Loucy (cell line): ENCODE results near the gene CDH24.

ENCODE experiments used
- H2AFZ ChIP-seq: fragments of 200-600 bp; sonication (generic); 2 replicates; pipeline ENCODE4 v1.6.0; 2016; ENCODE audit warnings: antibody characterized with exemption, mild to moderate bottlenecking, low read length, moderate library complexity
- H3F3A ChIP-seq: fragments of 200-600 bp; 2 replicates; pipeline ENCODE4 v1.6.0; 2016; ENCODE audit warnings: antibody characterized with exemption, low read depth, mild to moderate bottlenecking
- H3K27me3 ChIP-seq: fragments of 200-600 bp; sonication (generic); 2 replicates; pipeline ENCODE4 v1.6.1; 2014; ENCODE audit warnings: low read length, mild to moderate bottlenecking; ENCODE audit not compliant: insufficient read depth, poor library complexity, severe bottlenecking
- H3K36me3 ChIP-seq: fragments of 200-600 bp; sonication (generic); 2 replicates; pipeline ENCODE4 v1.6.1; 2016; ENCODE audit warnings: low read length; ENCODE audit not compliant: insufficient read depth
- H3K4me1 ChIP-seq: fragments of 200-600 bp; sonication (generic); 2 replicates; pipeline ENCODE4 v1.5.1; 2014; ENCODE audit warnings: low read length, mild to moderate bottlenecking; ENCODE audit not compliant: insufficient read depth, poor library complexity, severe bottlenecking
- H3K4me2 ChIP-seq: fragments of 200-600 bp; sonication (generic); 2 replicates; pipeline ENCODE4 v1.6.0; 2014; ENCODE audit warnings: antibody characterized with exemption, low read length, low read depth, mild to moderate bottlenecking; ENCODE audit not compliant: poor library complexity, severe bottlenecking
- H3K4me3 ChIP-seq: fragments of 200-600 bp; sonication (generic); 2 replicates; pipeline ENCODE4 v1.5.1; 2014; ENCODE audit warnings: low read length, mild to moderate bottlenecking, mixed read lengths; ENCODE audit not compliant: poor library complexity, severe bottlenecking
- H3K79me2 ChIP-seq: fragments of 200-600 bp; sonication (generic); 2 replicates; pipeline ENCODE4 v1.6.1; 2014; ENCODE audit warnings: low read length; ENCODE audit not compliant: insufficient read depth
- H3K9ac ChIP-seq: fragments of 200-600 bp; sonication (generic); 2 replicates; pipeline ENCODE4 v1.6.0; 2014; ENCODE audit warnings: mild to moderate bottlenecking, low read depth, low read length, moderate library complexity; ENCODE audit not compliant: poor library complexity, severe bottlenecking
- H3K9me2 ChIP-seq: fragments of 200-600 bp; sonication (generic); replicated peaks from 2 replicates; pipeline ENCODE4 v1.6.1; 2016; ENCODE audit warnings: low read depth, low read length, mixed read lengths
- H3K9me3 ChIP-seq: fragments of 200-600 bp; sonication (generic); 2 replicates; pipeline ENCODE4 v1.6.1; 2014; ENCODE audit warnings: mild to moderate bottlenecking, antibody characterized with exemption, low read length, low read depth; ENCODE audit not compliant: insufficient read depth
- H4K20me1 ChIP-seq: fragments of 200-600 bp; sonication (generic); 2 replicates; pipeline ENCODE4 v1.6.0; 2014; ENCODE audit warnings: antibody characterized with exemption, low read length, mild to moderate bottlenecking; ENCODE audit not compliant: insufficient read depth, poor library complexity, severe bottlenecking
- EZH2phosphoT487 ChIP-seq: fragments of 200-600 bp; IDR thresholded peaks from 2 replicates; pipeline ENCODE4 v1.6.1; 2018; ENCODE audit warnings: antibody characterized with exemption, mild to moderate bottlenecking, moderate library complexity, borderline replicate concordance
- TF ChIP-seq, protein P1 (sequence below): fragments of 200-600 bp; sonication (generic); conservative IDR thresholded peaks from 2 replicates; pipeline ENCODE4 v1.5.1; 2014; ENCODE audit warnings: mild to moderate bottlenecking, antibody characterized with exemption, low read length

CDH24 gene

GRCh38 chr14:23055147-23055550 lies 2.2 kb downstream of the CDH24 start:
- H3K9me2 ChIP-seq = no peaks in the 10 kb centered on the region
- H3K36me3 ChIP-seq = peaks cover 12% of the 10 kb centered on the region; the same call in 1 of the 2 replicates
- no peaks in the 10 kb centered on the region for H3K9me3 ChIP-seq
- H3K4me2 ChIP-seq = no peak overlapping the region
- H3K4me1 ChIP-seq = peaks cover 13% of the 10 kb centered on the region
- TF ChIP-seq, protein P1, sequence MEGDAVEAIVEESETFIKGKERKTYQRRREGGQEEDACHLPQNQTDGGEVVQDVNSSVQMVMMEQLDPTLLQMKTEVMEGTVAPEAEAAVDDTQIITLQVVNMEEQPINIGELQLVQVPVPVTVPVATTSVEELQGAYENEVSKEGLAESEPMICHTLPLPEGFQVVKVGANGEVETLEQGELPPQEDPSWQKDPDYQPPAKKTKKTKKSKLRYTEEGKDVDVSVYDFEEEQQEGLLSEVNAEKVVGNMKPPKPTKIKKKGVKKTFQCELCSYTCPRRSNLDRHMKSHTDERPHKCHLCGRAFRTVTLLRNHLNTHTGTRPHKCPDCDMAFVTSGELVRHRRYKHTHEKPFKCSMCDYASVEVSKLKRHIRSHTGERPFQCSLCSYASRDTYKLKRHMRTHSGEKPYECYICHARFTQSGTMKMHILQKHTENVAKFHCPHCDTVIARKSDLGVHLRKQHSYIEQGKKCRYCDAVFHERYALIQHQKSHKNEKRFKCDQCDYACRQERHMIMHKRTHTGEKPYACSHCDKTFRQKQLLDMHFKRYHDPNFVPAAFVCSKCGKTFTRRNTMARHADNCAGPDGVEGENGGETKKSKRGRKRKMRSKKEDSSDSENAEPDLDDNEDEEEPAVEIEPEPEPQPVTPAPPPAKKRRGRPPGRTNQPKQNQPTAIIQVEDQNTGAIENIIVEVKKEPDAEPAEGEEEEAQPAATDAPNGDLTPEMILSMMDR = no peak
- TF ChIP-seq EZH2phosphoT487 = no peak
- H3K4me3 ChIP-seq = no peak overlapping the region
- no peaks in the 10 kb centered on the region for H4K20me1 ChIP-seq
- no peaks in the 10 kb centered on the region for H3F3A ChIP-seq
- no peak overlapping the region for H2AFZ ChIP-seq
- no peak overlapping the region for H3K9ac ChIP-seq
- H3K27me3 ChIP-seq = no peaks in the 10 kb centered on the region
- H3K79me2 ChIP-seq = no peaks in the 10 kb centered on the region

- Histone ChIP-seq H3K4me1 (peaks cover 13% of the 10 kb centered on the region), H3K9ac (no peak overlapping the region), H3K36me3 (peaks cover 7% of the 10 kb centered on the region; the same call in 1 of the 2 replicates), H3K79me2 (no peaks in the 10 kb centered on the region), H2AFZ (no peak overlapping the region), H3K4me2 (no peak overlapping the region), H3F3A (no peaks in the 10 kb centered on the region), H3K27me3 (no peaks in the 10 kb centered on the region), H3K9me3 (no peaks in the 10 kb centered on the region), H4K20me1 (no peaks in the 10 kb centered on the region), H3K4me3 (no peak overlapping the region), H3K9me2 (no peaks in the 10 kb centered on the region)
- TF ChIP-seq, protein P1 = peak; percentile 69
- no peak for TF ChIP-seq EZH2phosphoT487
Measured at GRCh38 chr14:23054000-23054811, 3.1 kb downstream of the CDH24 start.

DNA sequence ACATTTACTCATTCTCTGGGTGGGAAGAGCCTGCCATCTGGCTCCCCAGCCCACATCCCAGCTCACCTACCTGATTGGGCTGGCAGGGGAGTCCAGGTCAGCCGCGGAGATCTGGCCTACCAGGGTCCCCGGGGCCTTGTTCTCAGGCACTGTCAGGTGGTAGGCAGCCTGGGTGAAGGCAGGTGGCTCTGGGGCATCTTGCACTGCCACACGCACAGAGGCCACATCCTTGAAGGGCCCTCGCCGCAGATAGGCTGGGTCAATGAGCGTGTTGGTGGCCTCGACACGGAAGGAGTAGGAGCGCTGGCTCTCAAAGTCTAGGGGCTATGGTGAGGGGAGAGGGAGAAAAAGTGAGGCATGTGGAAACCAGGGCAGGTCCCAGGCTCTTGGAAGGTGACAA lies 3.9 kb downstream of the CDH24 start:
- H3K36me3 ChIP-seq = no peaks in the 10 kb centered on the region
- no peak overlapping the region for H2AFZ ChIP-seq
- H3K27me3 ChIP-seq = no peaks in the 10 kb centered on the region
- H3K4me2 ChIP-seq = no peak overlapping the region
- H3K9ac ChIP-seq = no peak overlapping the region
- H3F3A ChIP-seq = no peaks in the 10 kb centered on the region
- no peaks in the 10 kb centered on the region for H3K9me2 ChIP-seq
- no peaks in the 10 kb centered on the region for H3K9me3 ChIP-seq
- H3K79me2 ChIP-seq = no peaks in the 10 kb centered on the region
- no peaks in the 10 kb centered on the region for H4K20me1 ChIP-seq
- no peak overlapping the region for H3K4me3 ChIP-seq
- H3K4me1 ChIP-seq = peaks cover 13% of the 10 kb centered on the region
- no peak for TF ChIP-seq EZH2phosphoT487
- TF ChIP-seq, protein P1 = no peak
